Endothelial cell of umbilical vein (primary cell): Measurements from ENCODE around the gene CCDC182.

Experiments used
- EZH2 ChIP-seq: IDR thresholded peaks from 2 replicates; pipeline ENCODE4 v1.6.1; 2012; ENCODE audit warnings: borderline replicate concordance, low read depth, mild to moderate bottlenecking, moderate library complexity, low read length, inconsistent platforms; ENCODE audit not compliant: severe bottlenecking
- FOS ChIP-seq: IDR thresholded peaks from 2 replicates; pipeline ENCODE4 v1.6.1; 2011; ENCODE audit warnings: mild to moderate bottlenecking, low read length, moderate library complexity, borderline replicate concordance; ENCODE audit not compliant: insufficient read depth
- JUN ChIP-seq: IDR thresholded peaks from 2 replicates; pipeline ENCODE4 v1.6.1; 2011; ENCODE audit warnings: borderline replicate concordance, low read depth; ENCODE audit not compliant: insufficient read length, insufficient read depth
- MAX ChIP-seq: IDR thresholded peaks from 2 replicates; pipeline ENCODE4 v1.6.1; 2011; ENCODE audit not compliant: insufficient read depth, insufficient read length
- POLR2A ChIP-seq: IDR thresholded peaks from 2 replicates; pipeline ENCODE4 v1.6.1; 2012; ENCODE audit warnings: low read depth, mild to moderate bottlenecking, control low read depth, low read length
- POLR2AphosphoS5 ChIP-seq: IDR thresholded peaks from 2 replicates; pipeline ENCODE4 v1.6.1; 2012; ENCODE audit warnings: low read depth, mild to moderate bottlenecking, control low read depth, low read length, moderate library complexity; ENCODE audit not compliant: insufficient read depth
- TF ChIP-seq, protein P1 (sequence below), 2 donors: IDR thresholded peaks; 1 replicate in 1 of 2; 2 replicates in 1 of 2; pipeline ENCODE4 v1.5.1; 2011; ENCODE audit warnings: low read length in 2 of 2, mild to moderate bottlenecking in 2 of 2, moderate library complexity in 2 of 2, control low read depth in 1 of 2, inconsistent platforms in 1 of 2, low read depth in 1 of 2; ENCODE audit not compliant: insufficient read depth in 1 of 2; ENCODE audit errors: extremely low read depth in 1 of 2

DNA sequence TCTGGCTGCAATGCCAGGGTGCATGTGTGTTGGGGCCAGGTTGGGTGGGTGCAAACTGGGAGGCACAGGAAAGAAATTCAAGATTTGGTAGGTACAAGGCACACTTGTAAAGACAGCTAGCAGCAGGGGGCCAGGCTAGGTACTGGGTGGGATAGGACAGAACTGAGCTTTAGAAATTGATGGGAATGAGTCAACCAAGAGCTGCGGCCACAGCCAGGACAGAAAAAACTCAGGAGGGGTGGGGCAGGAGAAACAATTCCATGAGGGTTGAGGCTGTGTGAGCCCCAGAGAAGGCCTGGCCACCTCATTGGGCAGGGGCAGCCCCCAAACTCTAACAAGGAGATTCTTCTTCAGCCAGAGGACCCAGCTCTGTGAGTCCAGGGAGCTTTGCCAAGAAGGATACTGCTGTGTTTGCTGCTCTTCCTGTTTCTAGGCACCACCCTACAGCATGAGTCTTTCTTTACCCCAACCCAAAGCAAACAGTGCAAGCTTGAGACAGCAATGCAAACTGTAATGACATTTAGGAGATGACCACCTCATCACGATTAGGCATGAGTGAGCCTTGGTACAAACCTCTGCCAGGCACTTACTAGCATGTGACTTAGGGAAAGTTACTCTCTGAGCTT, 21.3 kb upstream of the CCDC182 start:
- TF ChIP-seq MAX: no peak
- no peak for TF ChIP-seq EZH2
- TF ChIP-seq, protein P1, sequence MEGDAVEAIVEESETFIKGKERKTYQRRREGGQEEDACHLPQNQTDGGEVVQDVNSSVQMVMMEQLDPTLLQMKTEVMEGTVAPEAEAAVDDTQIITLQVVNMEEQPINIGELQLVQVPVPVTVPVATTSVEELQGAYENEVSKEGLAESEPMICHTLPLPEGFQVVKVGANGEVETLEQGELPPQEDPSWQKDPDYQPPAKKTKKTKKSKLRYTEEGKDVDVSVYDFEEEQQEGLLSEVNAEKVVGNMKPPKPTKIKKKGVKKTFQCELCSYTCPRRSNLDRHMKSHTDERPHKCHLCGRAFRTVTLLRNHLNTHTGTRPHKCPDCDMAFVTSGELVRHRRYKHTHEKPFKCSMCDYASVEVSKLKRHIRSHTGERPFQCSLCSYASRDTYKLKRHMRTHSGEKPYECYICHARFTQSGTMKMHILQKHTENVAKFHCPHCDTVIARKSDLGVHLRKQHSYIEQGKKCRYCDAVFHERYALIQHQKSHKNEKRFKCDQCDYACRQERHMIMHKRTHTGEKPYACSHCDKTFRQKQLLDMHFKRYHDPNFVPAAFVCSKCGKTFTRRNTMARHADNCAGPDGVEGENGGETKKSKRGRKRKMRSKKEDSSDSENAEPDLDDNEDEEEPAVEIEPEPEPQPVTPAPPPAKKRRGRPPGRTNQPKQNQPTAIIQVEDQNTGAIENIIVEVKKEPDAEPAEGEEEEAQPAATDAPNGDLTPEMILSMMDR (IDR thresholded peaks at IDR 0.05; ENCODE audit: extremely low read depth in 1 of 2, insufficient read depth in 1 of 2, low read depth in 1 of 2, low read length in 2 of 2): no peak
- no peak for TF ChIP-seq POLR2A
- no peak for TF ChIP-seq POLR2AphosphoS5
- no peak for TF ChIP-seq FOS
- no peak for TF ChIP-seq JUN
